ENCODE results near the gene SYK. TPM values are rescaled to one million over a fixed set of nuclear protein-coding genes. Genes with fewer than 3 reads are reported as not detected.

SYK gene
- total RNA-seq, 6 experiments from 2014 or later = 3.0 to 10.9 (median 3.7) TPM

DNA sequence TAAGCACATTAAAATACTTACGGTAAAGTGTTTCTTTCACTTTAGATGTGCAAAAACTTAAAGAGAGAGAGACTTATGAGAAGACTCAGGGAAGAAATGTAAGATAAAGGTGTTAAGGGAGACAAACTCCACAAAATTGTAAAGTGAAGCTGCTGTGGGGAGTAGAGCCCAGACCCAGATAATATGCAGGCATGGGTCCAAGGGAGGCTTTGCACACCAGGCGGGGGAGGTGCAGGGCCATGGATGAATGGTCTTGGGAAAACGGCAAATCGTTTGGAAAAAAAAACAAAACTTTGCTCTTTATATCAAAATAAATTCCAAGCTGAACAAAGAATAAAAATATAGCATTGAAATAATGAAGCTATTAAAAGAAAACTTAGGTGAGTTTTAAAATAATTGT is 9.1 kb downstream of the SYK start:
- no peaks in the 10 kb centered on the region for H3K9me3 ChIP-seq
- intact Hi-C loops (cut with DNase I) = no loop called here
- H3K4me1 ChIP-seq = no peaks in the 10 kb centered on the region
- no peak overlapping the region for H3K4me3 ChIP-seq
- no peak for TF ChIP-seq POLR2A (IDR thresholded peaks at IDR 0.05)
- TF ChIP-seq, protein P1, sequence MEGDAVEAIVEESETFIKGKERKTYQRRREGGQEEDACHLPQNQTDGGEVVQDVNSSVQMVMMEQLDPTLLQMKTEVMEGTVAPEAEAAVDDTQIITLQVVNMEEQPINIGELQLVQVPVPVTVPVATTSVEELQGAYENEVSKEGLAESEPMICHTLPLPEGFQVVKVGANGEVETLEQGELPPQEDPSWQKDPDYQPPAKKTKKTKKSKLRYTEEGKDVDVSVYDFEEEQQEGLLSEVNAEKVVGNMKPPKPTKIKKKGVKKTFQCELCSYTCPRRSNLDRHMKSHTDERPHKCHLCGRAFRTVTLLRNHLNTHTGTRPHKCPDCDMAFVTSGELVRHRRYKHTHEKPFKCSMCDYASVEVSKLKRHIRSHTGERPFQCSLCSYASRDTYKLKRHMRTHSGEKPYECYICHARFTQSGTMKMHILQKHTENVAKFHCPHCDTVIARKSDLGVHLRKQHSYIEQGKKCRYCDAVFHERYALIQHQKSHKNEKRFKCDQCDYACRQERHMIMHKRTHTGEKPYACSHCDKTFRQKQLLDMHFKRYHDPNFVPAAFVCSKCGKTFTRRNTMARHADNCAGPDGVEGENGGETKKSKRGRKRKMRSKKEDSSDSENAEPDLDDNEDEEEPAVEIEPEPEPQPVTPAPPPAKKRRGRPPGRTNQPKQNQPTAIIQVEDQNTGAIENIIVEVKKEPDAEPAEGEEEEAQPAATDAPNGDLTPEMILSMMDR (IDR thresholded peaks at IDR 0.05) = no peak
- H3K27me3 ChIP-seq = no peaks in the 10 kb centered on the region
- H3K36me3 ChIP-seq = no peaks in the 10 kb centered on the region
- 63% methylated on average over 4 of the region's 4 CpGs for WGBS (ENCODE audit: insufficient coverage, low coverage, low lambda C conversion rate, missing lambda C conversion rate)
- ATAC-seq (no peak), DNase-seq (no peak)
- H3K27ac ChIP-seq = no peak overlapping the region

DNA sequence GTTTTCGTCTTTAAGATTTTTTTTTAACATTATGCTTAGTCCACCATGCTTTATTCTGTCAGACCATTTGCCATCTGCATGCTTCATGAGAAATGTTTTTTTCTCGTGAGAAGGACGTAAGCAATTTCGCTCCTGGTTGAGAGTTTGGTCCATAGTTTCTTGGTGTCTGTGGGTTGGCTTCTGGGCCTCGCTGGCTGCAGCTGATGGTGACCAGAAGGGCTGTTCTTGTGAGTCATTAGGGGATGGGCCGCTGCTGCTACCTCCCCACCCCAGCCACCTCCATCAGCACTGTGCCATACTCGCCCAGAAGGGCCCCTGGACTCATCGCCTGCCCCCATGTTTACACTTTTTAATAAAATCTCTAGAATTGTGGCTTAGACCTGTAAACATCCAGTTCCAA is 11.4 kb downstream of the SYK start:
- intact Hi-C loops (cut with DNase I) = no loop called here
- 55% methylated on average over 7 of the region's 8 CpGs for WGBS (ENCODE audit: insufficient coverage, low coverage, low lambda C conversion rate, missing lambda C conversion rate)
- H3K9me3 ChIP-seq = no peaks in the 10 kb centered on the region
- H3K4me1 ChIP-seq = no peaks in the 10 kb centered on the region
- no peaks in the 10 kb centered on the region for H3K36me3 ChIP-seq
- no peak for DNase-seq
- TF ChIP-seq, protein P1 (IDR thresholded peaks at IDR 0.05) = no peak
- TF ChIP-seq POLR2A (IDR thresholded peaks at IDR 0.05) = no peak
- ATAC-seq = no peak
- H3K4me3 ChIP-seq = no peak overlapping the region
- no peaks in the 10 kb centered on the region for H3K27me3 ChIP-seq
- no peak overlapping the region for H3K27ac ChIP-seq

DNA sequence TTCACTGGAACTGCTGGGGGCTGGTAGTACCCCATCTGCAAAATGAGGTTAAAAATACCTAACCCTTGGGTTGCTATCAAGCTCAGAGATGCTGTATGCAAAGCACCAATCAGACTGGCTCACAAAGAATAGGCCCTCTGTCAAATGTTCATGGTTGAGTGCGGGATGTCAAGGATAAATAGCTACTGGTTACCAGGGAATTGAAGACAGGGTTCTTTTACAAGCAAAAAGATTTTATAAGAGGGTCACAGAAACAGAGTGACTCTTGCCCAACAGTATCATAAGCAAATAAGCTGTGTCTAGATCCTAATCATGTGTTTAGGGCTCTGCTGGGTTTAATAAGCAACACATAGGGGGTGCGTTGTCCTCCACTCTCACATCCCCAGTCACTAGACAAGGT is 11.9 kb downstream of the SYK start:
- Histone ChIP-seq H3K4me1 (no peaks in the 10 kb centered on the region), H3K4me3 (no peak overlapping the region), H3K9me3 (no peaks in the 10 kb centered on the region), H3K27ac (no peak overlapping the region), H3K27me3 (no peaks in the 10 kb centered on the region), H3K36me3 (no peaks in the 10 kb centered on the region)
- DNase-seq (no peak), ATAC-seq (no peak)
- no peak for TF ChIP-seq POLR2A (IDR thresholded peaks at IDR 0.05)
- TF ChIP-seq, protein P1 (IDR thresholded peaks at IDR 0.05) = no peak
- intact Hi-C loops (cut with DNase I) = no loop called here
- WGBS (ENCODE audit: insufficient coverage, low coverage, low lambda C conversion rate, missing lambda C conversion rate) = 90% methylated on average over 2 of the region's 2 CpGs

DNA sequence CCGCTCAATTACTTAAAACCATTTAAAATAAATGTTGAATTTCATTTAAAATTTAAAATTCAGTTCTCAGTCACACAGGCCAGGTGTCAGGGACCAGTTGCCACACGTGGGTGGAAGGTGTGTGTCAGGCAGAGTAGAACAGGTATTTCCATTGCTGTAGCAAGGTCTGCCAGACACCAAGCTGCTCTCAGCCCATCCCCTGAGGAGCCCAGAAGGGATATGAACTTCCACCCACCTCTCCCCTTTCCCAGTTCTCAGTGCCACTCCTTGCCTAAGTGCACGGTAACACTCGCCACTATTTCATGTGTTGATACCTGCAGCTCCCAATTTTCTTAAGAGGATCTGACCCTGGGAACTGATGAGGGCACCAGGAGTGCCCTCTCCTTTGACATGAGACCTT is 12.7 kb downstream of the SYK start:
- no peak overlapping the region for H3K27ac ChIP-seq
- DNase-seq = no peak
- no peaks in the 10 kb centered on the region for H3K9me3 ChIP-seq
- intact Hi-C loops (cut with DNase I) = no loop called here
- no peak overlapping the region for H3K4me3 ChIP-seq
- no peak for ATAC-seq
- H3K36me3 ChIP-seq = no peaks in the 10 kb centered on the region
- WGBS (ENCODE audit: insufficient coverage, low coverage, low lambda C conversion rate, missing lambda C conversion rate) = 86% methylated on average over 4 of the region's 4 CpGs
- TF ChIP-seq, protein P1 (IDR thresholded peaks at IDR 0.05) = no peak
- no peak for TF ChIP-seq POLR2A (IDR thresholded peaks at IDR 0.05)
- H3K27me3 ChIP-seq = no peaks in the 10 kb centered on the region
- H3K4me1 ChIP-seq = no peaks in the 10 kb centered on the region
